ENCODE data around the gene P2RX2.
"Not testable (repeated sequence)": the region's sequence is repeated elsewhere in the genome, so short reads cannot be mapped to it uniquely, and the experiment has no call there.

P2RX2 gene

GRCh38 chr12:132584429-132584828 lies 34.1 kb upstream of the P2RX2 start:
- no peak for DNase-seq

- DNase-seq: no peak
Observed at GRCh38 chr12:132585177-132585576, 33.4 kb upstream of the P2RX2 start.

GRCh38 chr12:132586929-132587328 lies 31.6 kb upstream of the P2RX2 start:
- DNase-seq: no peak

GRCh38 chr12:132587781-132588180 lies 30.8 kb upstream of the P2RX2 start:
- DNase-seq: no peak

- DNase-seq: no peak
Observed at GRCh38 chr12:132588319-132588718, 30.3 kb upstream of the P2RX2 start.

GRCh38 chr12:132588821-132589669 lies 29.5 kb upstream of the P2RX2 start:
- no peak for DNase-seq

GRCh38 chr12:132591107-132591935 lies 27.3 kb upstream of the P2RX2 start:
- no peak for DNase-seq

- DNase-seq: no peak
Observed at GRCh38 chr12:132592282-132592970, 26.1 kb upstream of the P2RX2 start.

- no peak for DNase-seq
Observed at GRCh38 chr12:132593071-132593470, 25.5 kb upstream of the P2RX2 start.

GRCh38 chr12:132593521-132593920 lies 25.1 kb upstream of the P2RX2 start:
- no peak for DNase-seq

- no peak for DNase-seq
Observed at GRCh38 chr12:132593938-132594358, 24.6 kb upstream of the P2RX2 start.

- no peak for DNase-seq
Observed at GRCh38 chr12:132595183-132595582, 23.4 kb upstream of the P2RX2 start.

- no peak for DNase-seq
Observed at GRCh38 chr12:132596016-132596415, 22.6 kb upstream of the P2RX2 start.

- no peak for DNase-seq
Observed at GRCh38 chr12:132597333-132598316, 21.0 kb upstream of the P2RX2 start.

- DNase-seq: not testable (repeated sequence)
Observed at GRCh38 chr12:132599502-132599901, 19.1 kb upstream of the P2RX2 start.

- no peak for DNase-seq
Observed at GRCh38 chr12:132600048-132601032, 18.2 kb upstream of the P2RX2 start.

- no peak for DNase-seq
Observed at GRCh38 chr12:132601171-132601883, 17.2 kb upstream of the P2RX2 start.

GRCh38 chr12:132602572-132603239 lies 15.9 kb upstream of the P2RX2 start:
- no peak for DNase-seq

Data from activated effector memory CD4-positive, alpha-beta T cell treated with anti-CD3 and anti-CD28 coated beads, Interleukin-2, amount 50 U/mL, for 16 hours (primary cell).